GM12878 (cell line): Measurements from ENCODE around the gene OR52K2. TPM values are rescaled to one million over a fixed set of nuclear protein-coding genes. Genes with fewer than 3 reads are reported as not detected.

Experiments used
- ATAC-seq: fragments of 200-7000 bp; cut with Tn5 transposase; 3 replicates; pipeline ENCODE4 v1.9.1; 2020; ENCODE audit warnings: mild to moderate bottlenecking, moderate library complexity
- BruUV-seq: library from RNA; stranded (reverse); fragments of 400-500 nt; replicated peaks from 2 replicates; lab custom pipeline; 2021; lab: Mats Ljungman, UMichigan
- CTCF ChIA-PET: fragments of 300-600 bp; sonication (Branson Sonifier 250); formaldehyde crosslinking; extraction: SDS; loops from one replicate; lab custom pipeline; 2021; ENCODE audit warnings: inconsistent platforms; lab: Yijun Ruan, JAX
- POLR2A ChIA-PET: fragments of 350-600 bp; formaldehyde crosslinking; extraction: SDS; loops from one replicate; lab custom pipeline; 2021; ENCODE audit warnings: inconsistent platforms; lab: Charles Lee
- RAD21 ChIA-PET: fragments of 300-600 bp; sonication (Branson Sonifier 250); formaldehyde crosslinking; loops from one replicate; lab custom pipeline; 2023; ENCODE audit warnings: antibody characterized with exemption; ENCODE audit not compliant: unreplicated experiment; lab: Charles Lee
- SMC1A ChIA-PET: fragments of 300-600 bp; sonication (Branson Sonifier 250); formaldehyde crosslinking; loops from one replicate; lab custom pipeline; 2023; ENCODE audit not compliant: unreplicated experiment, uncharacterized antibody; lab: Charles Lee
- DNase-seq: peaks from one replicate; pipeline ENCODE4 v3.0.0-alpha.2; 2011; ENCODE audit warnings: low read depth, low spot score
- FAIRE-seq: peaks from 3 replicates; lab custom pipeline; 2011; peaks lifted over from hg19 to GRCh38; lab: Jason Lieb, UNC
- H2AFZ ChIP-seq: 2 replicates; pipeline ENCODE4 v1.6.0; 2011; ENCODE audit warnings: low read depth, low read length, control low read depth; ENCODE audit not compliant: control insufficient read depth
- H3K27ac ChIP-seq: 2 replicates; pipeline ENCODE4 v1.5.1; 2011; ENCODE audit warnings: control low read depth; ENCODE audit not compliant: control insufficient read depth, insufficient read depth
- H3K27me3 ChIP-seq, 2 experiments: replicated peaks in 1 of 2; 2 replicates each; pipeline versions ENCODE4 v1.6.0 to v1.6.1; 2011; ENCODE audit warnings: low read length in 1 of 2; ENCODE audit not compliant: control insufficient read depth in 2 of 2, insufficient read depth in 2 of 2
- H3K36me3 ChIP-seq, 2 experiments: 2 replicates each; pipeline ENCODE4 v1.5.1; 2011; ENCODE audit warnings: low read length in 1 of 2; ENCODE audit not compliant: control insufficient read depth in 2 of 2, insufficient read depth in 2 of 2
- H3K4me1 ChIP-seq: 2 replicates; pipeline ENCODE4 v1.6.1; 2011; ENCODE audit warnings: mild to moderate bottlenecking, low read length, moderate library complexity, mixed read lengths; ENCODE audit not compliant: control insufficient read depth, insufficient read depth
- H3K4me2 ChIP-seq: 2 replicates; pipeline ENCODE4 v1.6.0; 2011; ENCODE audit warnings: control low read depth; ENCODE audit not compliant: control insufficient read depth, insufficient read depth
- H3K4me3 ChIP-seq: fragments of 200-600 bp; sonication (generic); 2 replicates; pipeline ENCODE4 v1.5.1; 2016
- H3K79me2 ChIP-seq: 2 replicates; pipeline ENCODE4 v1.6.0; 2011; ENCODE audit warnings: low read length; ENCODE audit not compliant: control insufficient read depth, insufficient read depth
- H3K9ac ChIP-seq: 2 replicates; pipeline ENCODE4 v1.8.0; 2011; ENCODE audit warnings: low read length, control low read depth, mixed read lengths; ENCODE audit not compliant: control insufficient read depth, insufficient read depth
- H3K9me3 ChIP-seq: replicated peaks from 3 replicates; pipeline ENCODE4 v1.5.1; 2011; ENCODE audit warnings: mild to moderate bottlenecking, low read length; ENCODE audit not compliant: control insufficient read depth, insufficient read depth
- H4K20me1 ChIP-seq: 2 replicates; pipeline ENCODE4 v1.6.0; 2011; ENCODE audit not compliant: control insufficient read depth, insufficient read depth
- BACH1 ChIP-seq: fragments of 450-650 bp; IDR thresholded peaks from 2 replicates; pipeline ENCODE4 v1.6.1; 2017; ENCODE audit warnings: mild to moderate bottlenecking, borderline replicate concordance
- CHD2 ChIP-seq: IDR thresholded peaks from 2 replicates; pipeline ENCODE4 v1.6.1; 2011; ENCODE audit warnings: low read depth, low read length, improper control_type of control experiment, borderline replicate concordance
- CREB1 ChIP-seq: IDR thresholded peaks from 2 replicates; pipeline ENCODE4 v1.6.1; 2012; ENCODE audit warnings: low read depth, mild to moderate bottlenecking, inconsistent platforms
- EGR1 ChIP-seq, 2 experiments: IDR thresholded peaks; 1 replicate in 1 of 2; 2 replicates in 1 of 2; pipeline ENCODE4 v1.6.1; 2011 to 2012; ENCODE audit warnings: low read depth in 2 of 2, low read length in 2 of 2, borderline replicate concordance in 1 of 2, mild to moderate bottlenecking in 1 of 2, moderate library complexity in 1 of 2
- EP300 ChIP-seq, 2 experiments: fragments of 150-350 bp in 1 of 2; IDR thresholded peaks; 2 replicates each; pipeline ENCODE4 v1.6.1; 2011 to 2012; ENCODE audit warnings: low read depth in 2 of 2, low read length in 2 of 2, borderline replicate concordance in 1 of 2, improper control_type of control experiment in 1 of 2, inconsistent platforms in 1 of 2; ENCODE audit not compliant: control insufficient read depth in 1 of 2
- FOXK2 ChIP-seq: fragments of 450-650 bp; IDR thresholded peaks from 2 replicates; pipeline ENCODE4 v1.6.1; 2017; ENCODE audit warnings: mild to moderate bottlenecking, moderate library complexity
- IKZF2 ChIP-seq, 2 experiments: fragments of 450-650 bp; IDR thresholded peaks; 2 replicates each; pipeline ENCODE4 v1.6.1; 2017; ENCODE audit warnings: mild to moderate bottlenecking in 2 of 2, moderate library complexity in 2 of 2
- IRF4 ChIP-seq: IDR thresholded peaks from 2 replicates; pipeline ENCODE4 v1.6.1; 2011; ENCODE audit warnings: low read depth, low read length
- IRF5 ChIP-seq: fragments of 450-650 bp; IDR thresholded peaks from 2 replicates; pipeline ENCODE4 v1.6.1; 2017; ENCODE audit warnings: borderline replicate concordance
- KAT2A ChIP-seq: conservative IDR thresholded peaks from 2 replicates; pipeline ENCODE4 v1.6.1; 2011; ENCODE audit warnings: low read depth, low read length; ENCODE audit not compliant: control insufficient read depth
- MEF2B ChIP-seq: fragments of 450-650 bp; IDR thresholded peaks from 2 replicates; pipeline ENCODE4 v1.6.1; 2018; ENCODE audit warnings: mild to moderate bottlenecking, moderate library complexity; ENCODE audit not compliant: partially characterized antibody, poor library complexity, severe bottlenecking
- MYC ChIP-seq: IDR thresholded peaks from 2 replicates; pipeline ENCODE4 v1.6.1; 2011; ENCODE audit warnings: mild to moderate bottlenecking, low read length, moderate library complexity, inconsistent platforms; ENCODE audit not compliant: insufficient read depth, insufficient replicate concordance, insufficient read length, severe bottlenecking
- NFIC ChIP-seq: IDR thresholded peaks from 2 replicates; pipeline ENCODE4 v1.6.1; 2012; ENCODE audit warnings: low read depth, mild to moderate bottlenecking, inconsistent platforms, low read length, moderate library complexity
- NFXL1 ChIP-seq: fragments of 450-650 bp; IDR thresholded peaks from 2 replicates; pipeline ENCODE4 v1.6.1; 2017; ENCODE audit warnings: antibody characterized with exemption, mild to moderate bottlenecking, borderline replicate concordance
- NR2C2 ChIP-seq: IDR thresholded peaks from 2 replicates; pipeline ENCODE4 v1.6.1; 2011; ENCODE audit warnings: borderline replicate concordance, low read depth; ENCODE audit not compliant: control insufficient read depth, insufficient read length
- POLR2AphosphoS2 ChIP-seq: IDR thresholded peaks from 2 replicates; pipeline ENCODE4 v1.6.1; 2011; ENCODE audit warnings: low read depth, mild to moderate bottlenecking, low read length, improper control_type of control experiment, moderate library complexity
- RAD51 ChIP-seq: fragments of 450-650 bp; IDR thresholded peaks from 2 replicates; pipeline ENCODE4 v1.6.1; 2016; ENCODE audit warnings: moderate library complexity, mild to moderate bottlenecking, inconsistent platforms
- SMAD1 ChIP-seq: fragments of 450-650 bp; IDR thresholded peaks from 2 replicates; pipeline ENCODE4 v1.6.1; 2018; ENCODE audit warnings: mild to moderate bottlenecking, low read depth; ENCODE audit not compliant: partially characterized antibody
- SREBF1 ChIP-seq: IDR thresholded peaks from 2 replicates; pipeline ENCODE4 v1.6.1; 2012; ENCODE audit warnings: mild to moderate bottlenecking, low read length
- ZNF217 ChIP-seq: fragments of 450-650 bp; IDR thresholded peaks from 2 replicates; pipeline ENCODE4 v1.6.1; 2017; ENCODE audit warnings: antibody characterized with exemption, mild to moderate bottlenecking
- in situ Hi-C: fragments of 300-500 bp; cut with MboI; formaldehyde crosslinking; loops from 9 replicates; pipeline ENCODE4 v1.14.3; 2018; ENCODE audit warnings: mixed read lengths
- intact Hi-C: fragments of 100-400 bp; cut with micrococcal nuclease; formaldehyde crosslinking; loops from one replicate; pipeline ENCODE4 v1.14.2; 2022; ENCODE audit not compliant: unreplicated experiment
- polyA plus RNA-seq, 11 experiments: library from polyadenylated mRNA; depleted of rRNA in 4 of 11; unstranded in 6 of 11; stranded (reverse) in 5 of 11; fragments of >200 nt; fragmentation: Nextera tagmentation in 4 of 11; fragmentation: Illumina TruSeq in 1 of 11; extraction: Ambion mirVana in 4 of 11; extraction: Trizol in 1 of 11; gene quantifications; 1 replicate in 1 of 11; 2 replicates in 10 of 11; pipeline versions ENCODE4 v1.2.1 to v1.2.3, GENCODE V29; 2011 to 2016; ENCODE audit warnings: inconsistent platforms in 2 of 11, missing spikeins in 2 of 11, low read depth in 1 of 11
- total RNA-seq, 4 experiments: library from RNA; depleted of rRNA in 3 of 4; stranded (reverse); fragments of >200 nt in 3 of 4; fragmentation: Illumina TruSeq in 1 of 4; extraction: Trizol in 1 of 4; gene quantifications; 2 replicates each; pipeline versions ENCODE4 v1.2.1 to v1.2.3, GENCODE V29; 2013 to 2021
- TF ChIP-seq, protein P1 (sequence below): fragments of 450-650 bp; formaldehyde crosslinking; IDR thresholded peaks from 2 replicates; pipeline ENCODE4 v1.4.0; 2022; ENCODE audit warnings: mild to moderate bottlenecking, moderate library complexity

Gene OR52K2
- total and polyA plus RNA-seq, 10 of the 15 experiments (the other 5 are each of a cell fraction or from before 2014, with no cell fraction given), result not detected

DNA sequence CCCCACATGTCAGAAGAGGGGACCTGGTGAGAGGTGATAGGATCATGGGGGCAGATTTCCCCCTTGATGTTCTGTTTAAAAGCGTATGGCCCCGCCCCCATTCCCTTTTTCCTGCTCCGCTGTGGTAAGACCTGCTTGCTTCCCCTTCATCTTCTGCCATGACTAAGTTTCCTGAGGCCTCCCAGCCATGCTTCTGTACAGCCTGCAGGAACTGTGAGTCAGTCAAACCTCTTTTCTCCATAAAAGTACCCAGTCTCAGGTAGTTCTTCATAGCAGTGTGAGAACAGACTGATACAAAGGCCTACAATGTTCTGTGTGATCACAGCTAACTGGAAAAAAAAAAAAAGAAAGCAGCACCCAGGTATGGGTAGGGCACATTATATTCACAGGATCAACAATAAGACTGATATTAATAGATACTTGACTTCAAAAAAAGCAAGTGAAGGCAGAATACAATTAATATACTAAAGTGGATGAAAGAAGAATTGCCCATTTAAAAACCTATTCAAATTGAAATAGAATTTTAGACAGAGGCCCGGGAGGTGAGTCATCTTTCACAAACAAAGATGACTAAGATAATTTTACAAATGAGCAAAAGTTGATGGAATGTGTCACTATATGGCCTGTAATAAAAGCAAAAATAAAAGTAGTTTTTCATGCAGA lies 31.6 kb downstream of the OR52K2 start (continued):
- no peak for TF ChIP-seq MYC
- TF ChIP-seq BACH1, result no peak
- no peak for TF ChIP-seq IRF5
- TF ChIP-seq NFIC, result no peak
- no peak for TF ChIP-seq NR2C2

- FAIRE-seq (no peak), ATAC-seq (no peak), DNase-seq (no peak)
- H3K4me3 ChIP-seq, result no peak overlapping the region
- H2AFZ ChIP-seq, result no peak overlapping the region
- ChIA-PET SMC1A (no interaction called here), RAD21 (no interaction called here), CTCF (no interaction called here), POLR2A (no interaction called here)
- no peak overlapping the region for H3K9ac ChIP-seq
- H3K9me3 ChIP-seq, result no peaks in the 10 kb centered on the region
- no peak overlapping the region for H3K4me2 ChIP-seq
- no peak overlapping the region for H3K27ac ChIP-seq
- H3K27me3 ChIP-seq, result no peaks in the 10 kb centered on the region; a peak in 1 of 4 replicates
- BruUV-seq, result no TSS peak
- no peaks in the 10 kb centered on the region for H4K20me1 ChIP-seq
- in situ Hi-C loops (no loop called here), intact Hi-C loops (no loop called here)
- H3K4me1 ChIP-seq, result no peaks in the 10 kb centered on the region
- no peaks in the 10 kb centered on the region for H3K36me3 ChIP-seq
- H3K79me2 ChIP-seq, result no peaks in the 10 kb centered on the region
- no peak for TF ChIP-seq EGR1 (IDR thresholded peaks at IDR 0.05; ENCODE audit: borderline replicate concordance in 1 of 2, low read depth in 2 of 2, low read length in 2 of 2)
- TF ChIP-seq KAT2A, result no peak
- TF ChIP-seq NFXL1, result no peak
- TF ChIP-seq, protein P1, sequence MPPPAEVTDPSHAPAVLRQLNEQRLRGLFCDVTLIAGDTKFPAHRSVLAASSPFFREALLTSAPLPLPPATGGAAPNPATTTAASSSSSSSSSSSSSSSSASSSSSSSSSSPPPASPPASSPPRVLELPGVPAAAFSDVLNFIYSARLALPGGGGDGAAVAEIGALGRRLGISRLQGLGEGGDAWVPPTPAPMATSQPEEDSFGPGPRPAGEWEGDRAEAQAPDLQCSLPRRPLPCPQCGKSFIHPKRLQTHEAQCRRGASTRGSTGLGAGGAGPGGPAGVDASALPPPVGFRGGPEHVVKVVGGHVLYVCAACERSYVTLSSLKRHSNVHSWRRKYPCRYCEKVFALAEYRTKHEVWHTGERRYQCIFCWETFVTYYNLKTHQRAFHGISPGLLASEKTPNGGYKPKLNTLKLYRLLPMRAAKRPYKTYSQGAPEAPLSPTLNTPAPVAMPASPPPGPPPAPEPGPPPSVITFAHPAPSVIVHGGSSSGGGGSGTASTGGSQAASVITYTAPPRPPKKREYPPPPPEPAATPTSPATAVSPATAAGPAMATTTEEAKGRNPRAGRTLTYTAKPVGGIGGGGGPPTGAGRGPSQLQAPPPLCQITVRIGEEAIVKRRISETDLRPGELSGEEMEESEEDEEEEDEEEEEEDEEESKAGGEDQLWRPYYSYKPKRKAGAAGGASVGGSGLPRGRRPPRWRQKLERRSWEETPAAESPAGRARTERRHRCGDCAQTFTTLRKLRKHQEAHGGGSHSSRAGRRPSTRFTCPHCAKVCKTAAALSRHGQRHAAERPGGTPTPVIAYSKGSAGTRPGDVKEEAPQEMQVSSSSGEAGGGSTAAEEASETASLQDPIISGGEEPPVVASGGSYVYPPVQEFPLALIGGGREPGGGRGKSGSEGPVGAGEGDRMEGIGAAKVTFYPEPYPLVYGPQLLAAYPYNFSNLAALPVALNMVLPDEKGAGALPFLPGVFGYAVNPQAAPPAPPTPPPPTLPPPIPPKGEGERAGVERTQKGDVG (CRISPR knock-in tag), result no peak
- TF ChIP-seq ZNF217, result no peak
- TF ChIP-seq RAD51, result no peak
- no peak for TF ChIP-seq IKZF2 (IDR thresholded peaks at IDR 0.05)
- TF ChIP-seq EP300 (IDR thresholded peaks at IDR 0.05; ENCODE audit: borderline replicate concordance in 1 of 2, control insufficient read depth in 1 of 2, low read depth in 2 of 2, low read length in 2 of 2), result no peak
- TF ChIP-seq IRF4, result no peak
- no peak for TF ChIP-seq SMAD1
- TF ChIP-seq SREBF1, result no peak
- TF ChIP-seq CHD2, result no peak
- no peak for TF ChIP-seq MEF2B
- no peak for TF ChIP-seq POLR2AphosphoS2
- no peak for TF ChIP-seq CREB1
- TF ChIP-seq FOXK2, result no peak
These were observed 32.1 kb downstream of the OR52K2 start for GRCh38 chr11:4481240-4481582.
